GM21447 (cell line): ENCODE measurements around the gene EIF2S2.

Source experiments
- ATAC-seq: cut with Tn5 transposase; IDR thresholded peaks from one replicate; pipeline ENCODE4 v1.9.1; 2021; ENCODE audit not compliant: unreplicated experiment

The EIF2S2 gene

DNA sequence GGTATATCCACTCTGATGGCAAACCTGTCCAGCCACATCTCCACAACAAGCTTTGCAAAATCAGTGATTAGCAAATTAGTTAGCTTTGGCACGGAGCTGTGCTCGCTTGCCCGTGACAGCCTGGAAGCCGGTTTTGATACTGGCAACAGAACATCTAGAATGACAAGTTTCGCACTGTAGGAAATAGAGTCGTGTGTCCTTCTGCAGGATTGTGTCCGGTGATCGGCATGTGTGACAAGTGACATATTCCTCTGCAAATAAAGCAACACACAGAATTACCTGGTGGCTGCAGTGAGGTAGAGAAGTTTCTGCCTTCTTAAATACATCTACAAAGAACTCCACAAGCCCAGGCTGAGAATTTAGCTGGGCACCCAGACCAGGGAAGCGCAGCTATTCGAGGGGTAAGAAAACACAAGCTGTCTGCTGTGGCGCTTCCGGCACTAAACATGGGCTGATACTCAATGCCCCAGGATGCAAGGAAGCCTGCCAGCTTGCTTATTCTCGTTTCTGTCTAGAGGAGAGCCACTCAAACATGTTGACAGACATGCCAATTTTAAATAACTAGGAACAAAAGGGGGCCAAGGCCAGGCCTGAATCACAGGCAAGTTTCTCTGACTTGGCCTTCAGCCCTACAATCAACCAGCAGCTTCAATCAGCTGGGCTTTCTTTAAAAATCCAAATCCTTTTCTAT is 22.2 kb downstream of the EIF2S2 start:
- no peak for ATAC-seq

DNA sequence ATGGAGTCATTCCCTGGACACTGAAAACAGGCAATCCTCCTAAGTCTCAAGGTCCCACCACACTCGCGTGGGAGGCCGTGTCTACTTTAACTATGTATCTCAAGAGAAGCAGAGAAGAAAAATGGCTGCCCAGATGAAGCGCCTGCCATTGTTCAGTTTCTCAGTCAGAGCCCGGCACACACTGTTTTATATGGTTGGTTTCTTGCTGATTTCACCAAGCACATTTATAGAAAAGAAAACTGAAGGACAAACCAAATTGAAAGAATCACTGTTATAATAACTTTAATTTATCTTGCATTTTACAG is 22.9 kb downstream of the EIF2S2 start:
- ATAC-seq = no peak

DNA sequence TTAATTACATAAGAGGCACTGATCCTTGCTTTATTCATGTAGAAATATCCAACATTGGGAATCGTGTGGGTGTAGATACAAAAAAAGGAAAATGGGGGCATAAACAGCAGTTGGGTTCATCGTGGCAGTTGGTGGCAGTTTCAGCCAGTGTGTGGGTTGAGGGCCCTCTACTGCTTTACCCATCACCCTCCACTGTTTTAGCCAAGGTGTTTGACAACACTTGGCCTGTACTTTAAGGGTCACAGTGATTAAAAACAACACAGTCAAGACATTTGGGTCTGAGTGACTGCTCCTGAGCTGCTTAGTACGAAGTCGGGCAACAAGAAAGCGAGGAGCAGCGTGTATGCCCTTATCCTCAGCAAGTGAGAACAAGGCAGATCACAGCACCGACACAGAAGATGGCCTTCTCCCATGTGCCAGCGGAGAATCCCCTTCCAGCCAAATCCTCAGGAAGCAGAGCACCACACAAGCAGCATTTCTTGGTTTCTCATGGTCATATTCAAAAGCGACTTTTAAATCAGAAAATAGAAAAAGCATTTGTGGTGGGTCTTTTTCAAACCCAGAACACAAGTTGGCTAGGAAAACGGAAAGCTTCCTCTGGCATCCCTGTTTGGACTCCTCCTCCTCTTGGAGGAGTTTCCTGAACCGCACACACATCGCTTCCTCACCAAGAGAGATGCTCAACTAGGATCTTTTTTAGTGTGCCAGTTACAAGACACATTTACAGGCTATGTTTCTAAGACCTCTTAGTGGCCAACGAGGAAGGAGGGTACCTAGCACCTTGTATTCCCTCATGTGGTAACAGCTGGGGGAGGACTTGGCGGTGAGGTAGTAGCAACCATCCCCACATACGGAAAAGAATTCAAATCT is 23.5 kb downstream of the EIF2S2 start:
- no peak for ATAC-seq

DNA sequence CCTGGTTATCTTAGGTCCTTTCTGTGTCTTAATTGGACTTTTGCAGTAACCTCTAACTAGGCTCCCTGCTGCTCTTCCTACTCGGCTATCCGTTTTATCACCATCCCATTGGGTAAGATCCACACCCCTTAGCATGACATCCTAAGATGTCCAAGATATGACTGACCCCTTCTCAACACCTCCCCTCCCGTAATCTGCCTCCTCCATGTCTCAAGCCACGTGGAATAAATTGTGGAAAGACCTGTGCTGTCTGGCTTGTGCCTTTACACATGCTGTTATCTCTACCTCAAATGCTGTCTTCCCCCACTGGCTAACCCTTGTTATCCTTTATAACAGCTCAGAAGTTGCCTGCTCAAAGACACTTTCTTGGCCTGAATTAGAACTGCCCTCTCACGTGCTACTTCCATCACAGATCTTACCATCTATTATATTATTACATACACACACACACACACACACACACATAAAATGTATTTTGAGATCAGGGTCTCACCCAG is 26.5 kb downstream of the EIF2S2 start:
- ATAC-seq = no peak

DNA sequence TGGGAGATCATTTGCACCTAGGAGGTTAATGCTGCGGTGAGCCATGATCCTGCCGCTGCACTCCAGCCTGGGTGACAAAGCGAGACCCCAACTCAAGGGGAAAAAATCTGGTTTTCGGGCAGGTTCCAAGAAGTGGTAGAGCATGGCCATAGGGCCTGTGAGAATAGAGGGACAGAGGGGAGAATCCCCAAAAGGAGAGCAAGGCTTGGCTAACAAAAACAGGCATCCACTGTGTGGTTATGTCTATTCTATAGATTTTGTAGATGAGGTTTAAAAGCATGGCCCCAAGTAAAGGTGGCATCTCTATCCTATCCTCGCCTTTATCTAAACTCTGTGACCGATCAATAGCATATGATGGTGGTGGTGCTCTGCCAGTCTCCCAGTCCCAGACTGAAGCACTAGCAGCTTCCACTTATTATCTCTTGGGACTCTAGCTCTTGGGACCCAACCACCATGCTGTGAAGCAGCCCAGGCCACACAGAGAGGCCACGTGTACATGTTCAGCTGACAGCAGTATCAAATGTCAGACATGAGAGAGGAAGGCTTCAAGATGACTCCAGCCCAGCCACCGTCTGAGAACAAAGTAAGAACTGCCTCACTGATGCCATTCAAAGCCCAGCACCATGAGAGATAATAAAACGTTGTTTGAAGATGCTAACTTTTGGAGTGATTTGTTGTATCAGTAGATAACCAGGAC is 27.7 kb downstream of the EIF2S2 start:
- ATAC-seq = no peak

DNA sequence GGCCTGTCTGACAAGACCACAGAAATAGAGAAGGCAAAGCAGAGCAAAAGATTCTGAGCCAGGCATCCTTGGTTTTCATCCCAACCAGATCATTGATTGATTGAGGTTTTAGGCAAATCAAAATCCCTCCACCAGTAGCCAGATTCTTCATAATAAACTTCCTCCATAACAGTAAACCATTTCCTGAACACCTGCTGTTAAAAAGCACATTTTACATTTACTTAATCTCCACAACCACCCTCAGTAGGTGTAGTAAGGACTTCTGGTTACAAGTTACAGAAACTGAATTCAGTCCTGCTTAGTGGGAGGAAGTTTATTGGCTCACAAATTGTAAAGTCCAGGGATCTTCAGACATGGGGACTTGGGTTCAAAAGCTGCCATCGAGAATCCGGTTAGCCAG is 28.3 kb downstream of the EIF2S2 start:
- ATAC-seq = no peak

DNA sequence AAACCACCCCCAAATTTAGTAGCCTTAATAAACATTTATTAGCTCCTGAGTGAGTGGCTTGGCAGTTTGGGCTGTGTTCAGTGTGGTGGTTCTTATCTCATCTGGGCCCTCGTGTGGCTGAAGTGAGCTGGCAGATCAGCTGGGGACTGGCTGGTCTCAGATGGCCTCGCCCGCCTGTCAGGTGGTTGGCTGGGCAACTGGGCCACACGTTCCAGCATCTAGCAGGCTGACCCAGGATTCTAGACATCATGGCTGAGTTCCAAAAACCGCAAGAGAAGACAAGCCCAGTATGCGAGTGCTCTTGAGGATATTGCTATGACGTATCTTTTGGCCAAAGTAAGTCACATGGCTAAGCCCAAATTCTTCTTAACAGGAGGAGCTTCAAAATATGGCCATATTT is 28.9 kb downstream of the EIF2S2 start:
- no peak for ATAC-seq

DNA sequence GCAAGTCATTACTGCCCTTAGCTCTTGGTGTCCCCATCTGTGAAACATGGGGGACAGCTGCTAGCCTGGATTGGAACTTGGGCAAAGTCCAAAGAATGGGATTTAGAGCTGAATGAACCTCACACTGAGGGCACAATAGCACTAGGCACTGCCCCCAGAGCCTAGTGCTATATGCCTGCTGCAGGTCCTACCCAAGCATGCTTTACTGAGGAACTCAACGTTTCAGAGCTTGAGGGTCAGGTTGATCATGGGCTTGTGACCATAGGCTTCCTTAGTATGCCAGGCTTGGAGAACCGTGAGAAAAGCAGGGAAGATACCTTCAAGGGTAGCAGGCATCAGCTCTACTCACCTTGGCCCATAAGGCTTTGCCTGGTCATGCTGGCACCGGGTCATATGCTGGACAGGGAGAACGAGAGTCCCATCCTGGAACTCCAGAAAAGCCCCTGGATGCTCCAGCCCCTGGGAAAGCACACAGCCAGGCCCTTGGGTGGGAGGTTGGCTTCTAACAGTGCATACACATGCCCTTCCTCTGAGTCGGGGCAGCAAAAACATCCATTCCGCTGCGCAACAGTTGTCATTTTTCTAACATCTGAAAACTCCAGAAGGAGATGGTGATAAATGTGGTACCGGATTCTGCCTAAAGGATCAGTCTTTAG is 29.7 kb downstream of the EIF2S2 start:
- no peak for ATAC-seq

DNA sequence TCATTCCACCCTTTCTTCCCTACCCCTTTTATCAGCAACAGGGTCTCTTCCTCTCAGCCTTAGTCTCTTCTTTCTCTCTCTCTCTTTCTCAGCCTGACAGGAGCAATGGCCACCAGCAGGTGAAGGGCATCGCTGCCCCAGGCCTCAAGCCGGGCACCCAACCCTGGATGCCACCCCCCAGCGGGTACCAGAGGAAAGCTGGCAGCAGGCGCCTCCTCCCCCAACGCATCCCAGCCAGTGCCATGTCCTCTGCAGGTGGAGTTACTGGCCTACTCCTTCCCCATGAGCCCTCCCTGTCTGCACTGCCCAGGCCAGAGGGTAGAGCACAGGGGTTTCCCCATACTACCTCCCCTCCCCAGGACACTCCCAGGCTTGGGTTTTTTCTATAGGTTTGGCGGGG is 32.2 kb downstream of the EIF2S2 start:
- ATAC-seq = no peak

DNA sequence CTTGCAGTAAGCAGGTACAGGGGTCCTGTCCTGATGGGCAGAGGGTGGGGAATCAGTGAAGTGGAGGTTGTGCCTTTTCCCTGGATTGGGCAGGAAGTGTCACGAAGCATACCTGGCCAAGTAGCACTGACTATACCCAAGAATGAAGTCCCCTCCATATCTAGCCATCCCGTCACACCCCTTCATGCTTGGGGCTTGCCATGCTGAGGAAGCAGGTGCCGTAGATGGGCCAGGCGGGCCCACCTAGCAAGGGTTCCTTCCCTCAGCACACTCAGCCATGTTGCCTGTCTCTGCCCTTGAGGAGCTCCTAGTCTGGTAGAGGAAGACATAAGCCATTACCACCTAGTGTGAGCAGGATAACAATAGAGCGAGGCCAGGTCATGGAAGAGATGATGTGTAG is 33.5 kb downstream of the EIF2S2 start:
- no peak for ATAC-seq

DNA sequence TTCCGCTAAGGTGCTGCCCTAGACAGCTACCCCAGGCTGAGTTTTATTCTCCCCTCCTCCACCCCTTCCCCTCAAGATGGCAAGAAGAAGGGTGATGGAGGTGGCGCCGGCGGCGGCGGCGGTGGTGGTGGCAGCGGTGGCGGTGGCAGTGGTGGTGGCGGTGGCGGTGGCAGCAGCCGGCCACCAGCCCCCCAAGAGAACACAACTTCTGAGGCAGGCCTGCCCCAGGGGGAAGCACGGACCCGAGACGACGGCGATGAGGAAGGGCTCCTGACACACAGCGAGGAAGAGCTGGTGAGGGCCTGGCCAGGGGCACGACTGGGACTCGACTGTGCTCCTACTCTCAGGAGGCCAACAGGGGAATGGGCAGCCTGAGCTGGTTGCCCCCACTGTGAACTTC is 35.1 kb downstream of the EIF2S2 start:
- no peak for ATAC-seq

DNA sequence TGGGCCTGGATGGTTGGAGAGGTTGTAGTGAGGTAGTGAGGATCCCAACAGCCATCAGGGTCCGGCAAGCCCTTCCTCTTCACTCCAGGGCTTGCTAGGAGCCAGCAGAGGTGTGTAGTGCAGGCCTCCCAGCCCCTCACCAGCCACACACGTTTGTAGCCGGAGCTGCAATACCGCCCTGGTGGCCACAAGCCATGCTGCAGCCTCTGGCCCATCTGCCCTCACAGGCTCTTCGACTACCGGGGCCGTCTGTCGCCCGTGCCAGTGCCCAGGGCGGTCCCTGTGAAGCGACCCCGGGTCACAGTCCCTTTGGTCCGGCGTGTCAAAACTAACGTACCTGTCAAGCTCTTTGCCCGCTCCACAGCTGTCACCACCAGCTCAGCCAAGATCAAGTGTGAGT is 36.4 kb downstream of the EIF2S2 start:
- no peak for ATAC-seq

DNA sequence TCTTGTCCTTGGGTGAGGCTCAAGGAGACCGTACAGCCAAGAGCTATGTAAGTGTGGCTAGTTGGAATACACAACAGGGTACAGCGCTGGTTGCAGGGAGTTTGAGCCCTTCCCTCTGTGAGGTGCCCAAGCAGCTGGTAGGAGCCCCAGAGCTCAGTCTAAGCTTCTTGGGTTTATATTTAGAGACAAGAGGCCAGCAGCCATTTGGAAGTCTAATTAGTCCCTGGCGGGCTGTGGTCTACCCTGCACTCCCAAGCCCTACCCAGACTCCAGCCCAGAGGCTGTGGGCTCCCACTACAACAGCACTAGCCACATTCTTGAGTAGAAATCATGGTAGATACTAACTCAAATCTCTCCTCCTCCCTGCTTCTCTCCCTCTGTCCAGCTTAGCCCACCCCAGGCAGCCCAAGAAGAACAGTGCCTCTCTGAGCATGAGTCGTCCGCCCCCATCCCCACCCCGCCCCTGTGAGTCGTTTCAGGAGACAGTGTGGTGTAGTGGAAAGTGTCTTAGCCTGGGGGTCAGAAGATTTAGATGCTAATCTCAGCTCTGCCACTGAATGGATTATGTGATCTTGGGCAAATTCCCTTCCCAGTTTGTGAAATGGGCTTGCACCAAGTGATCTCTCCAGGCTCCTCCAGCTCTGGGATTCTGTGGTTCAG is 37.8 kb downstream of the EIF2S2 start:
- ATAC-seq = no peak

DNA sequence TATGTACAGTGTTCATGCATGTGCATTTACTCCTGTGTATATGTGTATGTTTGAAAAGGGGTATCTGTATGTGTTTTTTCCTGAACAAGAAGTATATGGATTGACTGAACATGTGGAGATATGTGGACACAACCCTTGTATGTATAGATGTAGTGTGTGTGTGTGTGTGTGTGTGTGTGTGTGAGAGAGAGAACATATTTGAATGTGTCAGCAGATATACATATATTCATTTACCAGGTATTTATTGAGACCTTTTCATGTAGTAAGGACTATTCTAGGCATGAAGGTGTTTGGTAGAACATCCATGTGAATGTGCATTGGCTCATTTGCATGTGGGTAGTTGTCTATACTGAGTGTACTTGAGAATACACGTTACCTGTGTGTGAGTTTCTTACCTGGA is 39.3 kb downstream of the EIF2S2 start:
- ATAC-seq = no peak

DNA sequence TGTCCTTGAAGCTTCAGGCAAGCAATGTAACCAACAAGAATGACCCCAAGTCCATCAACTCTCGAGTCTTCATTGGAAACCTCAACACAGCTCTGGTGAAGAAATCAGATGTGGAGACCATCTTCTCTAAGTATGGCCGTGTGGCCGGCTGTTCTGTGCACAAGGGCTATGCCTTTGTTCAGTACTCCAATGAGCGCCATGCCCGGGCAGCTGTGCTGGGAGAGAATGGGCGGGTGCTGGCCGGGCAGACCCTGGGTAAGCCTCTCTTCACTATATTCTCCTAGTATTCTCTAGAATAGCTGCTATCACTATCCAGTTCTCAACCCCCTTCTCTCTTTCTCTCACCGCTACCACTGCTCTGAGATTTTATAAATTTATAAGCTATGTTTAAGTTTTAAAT is 40.0 kb downstream of the EIF2S2 start:
- ATAC-seq = no peak

DNA sequence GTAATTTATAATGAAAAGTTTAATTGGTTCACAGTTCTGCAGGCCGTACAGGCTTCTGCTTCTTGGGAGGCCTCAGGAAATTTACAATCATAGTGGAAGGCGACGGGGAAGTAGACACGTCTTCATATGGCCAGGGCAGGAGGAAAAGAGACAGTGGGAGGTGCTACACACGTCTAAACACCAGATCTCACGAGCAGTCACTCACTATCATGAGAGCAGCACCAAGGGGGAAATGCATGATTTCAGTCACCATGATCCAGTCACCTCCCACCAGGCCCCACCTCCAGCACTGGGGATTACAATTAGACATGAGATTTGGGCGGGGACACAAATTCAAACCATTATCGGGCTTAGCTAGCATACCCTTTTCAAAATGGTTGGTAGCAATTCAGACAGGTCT is 41.2 kb downstream of the EIF2S2 start:
- no peak for ATAC-seq

DNA sequence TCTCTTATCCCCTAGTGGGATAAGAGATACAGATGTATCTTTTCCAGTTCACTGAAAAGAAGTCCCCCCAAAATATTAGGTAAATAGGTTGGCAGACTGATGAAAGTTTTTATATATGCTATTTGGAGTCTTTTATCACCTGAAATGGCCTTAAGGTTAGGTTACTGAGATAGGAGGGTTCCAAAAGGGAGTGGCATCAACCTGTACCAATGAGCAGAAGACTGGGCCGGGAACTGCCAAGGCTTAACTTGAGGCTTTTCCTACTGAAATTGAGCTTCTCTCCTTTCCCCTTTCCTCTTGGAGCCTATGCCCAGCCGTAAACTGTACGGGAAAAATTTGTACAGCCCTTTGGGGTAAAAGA is 42.0 kb downstream of the EIF2S2 start:
- ATAC-seq = no peak

DNA sequence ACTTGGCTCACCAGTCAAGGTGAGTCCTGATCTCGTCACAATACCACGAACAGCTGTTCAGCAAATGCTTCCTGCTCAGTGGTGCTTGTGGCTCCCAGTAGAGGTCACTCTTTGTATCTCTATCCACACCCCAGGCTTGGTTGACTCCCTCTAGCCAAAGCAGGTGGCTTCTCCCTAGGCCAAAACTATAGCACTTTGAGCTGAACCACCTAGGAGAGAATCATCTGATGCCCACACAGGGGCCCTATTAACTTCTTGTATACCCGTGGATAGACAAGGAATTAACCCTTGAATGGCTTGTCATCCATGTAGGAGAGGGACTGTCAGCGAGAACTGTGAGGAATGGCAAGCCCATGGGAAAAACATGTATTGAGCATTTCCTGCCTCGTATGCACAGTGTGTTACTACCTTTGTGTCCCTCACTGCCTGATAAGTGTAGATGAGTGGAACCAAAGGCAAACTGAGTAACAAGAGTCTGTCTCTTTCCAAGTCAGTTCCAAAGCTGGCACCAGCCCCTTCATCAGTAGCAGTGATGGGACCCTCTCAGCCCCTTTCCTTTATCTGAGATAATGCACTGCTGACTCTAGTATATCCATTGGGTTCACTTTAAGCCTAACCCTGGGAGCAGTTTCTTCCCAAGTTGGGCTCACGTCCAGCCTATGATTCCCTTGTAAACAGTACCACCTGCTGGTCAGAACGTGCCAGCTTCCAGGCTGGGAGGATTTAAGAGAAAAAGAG is 42.5 kb downstream of the EIF2S2 start:
- ATAC-seq = no peak

DNA sequence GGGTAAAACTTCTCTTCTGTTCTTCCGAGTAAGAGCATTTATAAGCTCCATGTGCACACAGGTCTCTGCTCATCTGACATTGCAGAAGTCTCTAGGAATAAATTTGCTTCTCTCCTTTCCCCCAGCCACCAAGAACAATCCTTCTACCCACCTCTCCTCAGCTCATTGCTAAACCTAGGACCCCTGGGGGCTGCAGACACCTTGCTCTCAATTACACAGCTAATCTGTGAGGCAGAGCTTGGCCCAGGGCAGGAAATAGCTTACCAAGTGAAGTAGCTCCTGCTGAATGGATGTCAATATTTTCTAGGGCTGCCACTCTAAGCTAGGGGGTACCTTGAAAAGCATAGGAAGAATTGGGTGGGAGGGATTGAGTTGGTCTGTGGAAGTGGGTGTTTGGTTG is 44.0 kb downstream of the EIF2S2 start:
- ATAC-seq = no peak

DNA sequence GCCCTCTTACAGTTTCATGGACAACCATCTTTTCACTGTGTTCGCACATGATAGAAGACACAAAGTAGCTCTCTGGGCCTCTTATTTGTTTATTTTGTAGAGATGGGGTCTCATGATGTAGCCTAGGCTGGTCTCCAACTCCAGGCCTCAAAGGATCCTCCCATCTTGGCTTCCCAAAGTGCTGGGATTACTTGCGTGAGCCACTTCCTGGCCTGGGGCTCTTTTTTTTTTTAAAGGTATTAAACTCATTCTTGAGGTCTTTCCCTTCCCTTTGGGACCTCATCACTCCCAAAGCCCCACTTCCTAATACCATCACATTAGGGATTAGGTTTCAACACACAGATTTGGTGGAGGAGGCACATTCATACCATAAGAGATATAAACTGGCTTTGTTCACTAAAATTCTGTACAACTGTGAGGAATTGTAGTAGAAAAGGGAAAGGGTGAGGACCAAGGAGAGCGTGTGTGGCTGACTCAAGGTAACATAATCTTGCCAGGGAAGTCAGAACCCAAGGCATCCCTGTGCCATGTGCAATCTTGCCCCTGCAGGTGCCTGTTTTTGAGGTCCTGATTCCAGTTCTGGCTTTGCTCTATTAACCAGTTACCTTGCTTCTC is 45.5 kb downstream of the EIF2S2 start:
- ATAC-seq = no peak
